ENCODE results near the gene RIOX2.

The RIOX2 gene

GRCh38 chr3:97988784-97989568 is 16.7 kb upstream of the RIOX2 start:
- DNase-seq = no peak

- no peak for DNase-seq
These were observed 15.1 kb upstream of the RIOX2 start for GRCh38 chr3:97987306-97987705.

- no peak for DNase-seq
These were observed 11.8 kb upstream of the RIOX2 start for GRCh38 chr3:97983933-97984491.

- no peak for DNase-seq
These were observed 9.7 kb upstream of the RIOX2 start for GRCh38 chr3:97981886-97982285.

- no peak for DNase-seq
These were observed 7.4 kb upstream of the RIOX2 start for GRCh38 chr3:97979610-97980009.

GRCh38 chr3:97975466-97975865 is 3.2 kb upstream of the RIOX2 start:
- DNase-seq = no peak

- DNase-seq = no peak
These were observed 2.8 kb upstream of the RIOX2 start for GRCh38 chr3:97974996-97975395.

GRCh38 chr3:97972976-97973375 is 745 bp upstream of the RIOX2 start:
- no peak for DNase-seq

- peak in 1 of 2 experiments; percentile 11 for DNase-seq
These were observed 1.1 kb downstream of the RIOX2 start for GRCh38 chr3:97970956-97971620.

GRCh38 chr3:97970156-97970555 is 2.1 kb downstream of the RIOX2 start:
- DNase-seq = no peak

GRCh38 chr3:97969541-97969940 is 2.7 kb downstream of the RIOX2 start:
- DNase-seq = no peak

GRCh38 chr3:97968376-97968775 is 3.9 kb downstream of the RIOX2 start:
- no peak for DNase-seq

- DNase-seq = no peak
These were observed 4.3 kb downstream of the RIOX2 start for GRCh38 chr3:97967966-97968365.

- no peak for DNase-seq
These were observed 11.1 kb downstream of the RIOX2 start for GRCh38 chr3:97960993-97961766.

GRCh38 chr3:97960551-97960950 is 11.7 kb downstream of the RIOX2 start:
- DNase-seq = no peak

GRCh38 chr3:97959872-97960271 is 12.4 kb downstream of the RIOX2 start:
- no peak for DNase-seq

- DNase-seq = no peak
These were observed 13.4 kb downstream of the RIOX2 start for GRCh38 chr3:97958796-97959195.

GRCh38 chr3:97958396-97958795 is 13.8 kb downstream of the RIOX2 start:
- DNase-seq = no peak

- no peak for DNase-seq
These were observed 14.5 kb downstream of the RIOX2 start for GRCh38 chr3:97957617-97958311.

GRCh38 chr3:97956051-97956450 is 16.2 kb downstream of the RIOX2 start:
- DNase-seq = no peak

- no peak for DNase-seq
These were observed 17.9 kb downstream of the RIOX2 start for GRCh38 chr3:97954228-97954827.

- DNase-seq = no peak
These were observed 19.4 kb downstream of the RIOX2 start for GRCh38 chr3:97952872-97953271.
